Smooth muscle cell (in vitro differentiated cells): ENCODE results near the gene TPSG1. TPM values are rescaled to one million over a fixed set of nuclear protein-coding genes. Genes with fewer than 3 reads are reported as not detected.

ENCODE experiments used
- DNase-seq: peaks from one replicate; lab custom pipeline; 2025; ENCODE audit not compliant: unreplicated experiment; lab: John Stamatoyannopoulos, UW
- H2AFZ ChIP-seq: fragments of 200-600 bp; sonication (generic); 2 replicates; pipeline ENCODE4 v1.6.0; 2016; ENCODE audit warnings: antibody characterized with exemption, low read depth, mild to moderate bottlenecking
- H3F3A ChIP-seq: fragments of 200-600 bp; sonication (generic); 2 replicates; pipeline ENCODE4 v1.6.0; 2017; ENCODE audit warnings: antibody characterized with exemption, low read depth
- H3K27ac ChIP-seq: fragments of 200-600 bp; sonication (generic); 2 replicates; pipeline ENCODE4 v1.5.1; 2016; ENCODE audit warnings: low read depth, mild to moderate bottlenecking
- H3K27me3 ChIP-seq: fragments of 200-600 bp; sonication (generic); 2 replicates; pipeline ENCODE4 v1.6.1; 2016; ENCODE audit warnings: low read depth, mild to moderate bottlenecking
- H3K36me3 ChIP-seq: fragments of 200-600 bp; sonication (generic); 2 replicates; pipeline ENCODE4 v1.5.1; 2016; ENCODE audit warnings: low read depth
- H3K4me1 ChIP-seq: fragments of 200-600 bp; sonication (generic); 2 replicates; pipeline ENCODE4 v1.5.1; 2016; ENCODE audit warnings: low read depth
- H3K4me2 ChIP-seq: fragments of 200-600 bp; sonication (generic); 2 replicates; pipeline ENCODE4 v1.6.0; 2016; ENCODE audit warnings: mild to moderate bottlenecking
- H3K4me3 ChIP-seq: fragments of 200-600 bp; sonication (generic); 2 replicates; pipeline ENCODE4 v1.5.1; 2016; ENCODE audit warnings: mild to moderate bottlenecking
- H3K79me2 ChIP-seq: fragments of 200-600 bp; sonication (generic); 2 replicates; pipeline ENCODE4 v1.6.0; 2016; ENCODE audit warnings: low read depth, mild to moderate bottlenecking
- H3K9ac ChIP-seq: fragments of 200-600 bp; sonication (generic); 2 replicates; pipeline ENCODE4 v1.6.0; 2016; ENCODE audit warnings: low read depth
- H3K9me3 ChIP-seq: fragments of 200-600 bp; sonication (generic); replicated peaks from 2 replicates; pipeline ENCODE4 v1.5.1; 2016; ENCODE audit warnings: low read depth
- H4K20me1 ChIP-seq: fragments of 200-600 bp; sonication (generic); 2 replicates; pipeline ENCODE4 v1.6.0; 2016; ENCODE audit warnings: low read depth
- WGBS: methylation state at CpG from one replicate; pipeline ENCODE4 v1.1.7; 2016; ENCODE audit warnings: low lambda C conversion rate; 5-methylcytosine and 5-hydroxymethylcytosine counted together
- polyA plus RNA-seq: library from polyadenylated mRNA; unstranded; fragments of >200 nt; fragmentation: Nextera tagmentation; extraction: Ambion mirVana; gene quantifications from 2 replicates; pipeline ENCODE4 v1.2.1, GENCODE V29; 2016
- total RNA-seq: library from RNA; depleted of rRNA; stranded (reverse); fragments of >200 nt; gene quantifications from 2 replicates; pipeline ENCODE4 v1.2.3, GENCODE V29; 2014
- TF ChIP-seq, protein P1 (sequence below): fragments of 200-600 bp; sonication (generic); IDR thresholded peaks from 2 replicates; pipeline ENCODE4 v1.5.1; 2017; ENCODE audit warnings: borderline replicate concordance, mild to moderate bottlenecking, antibody characterized with exemption; ENCODE audit not compliant: insufficient read depth, poor library complexity, severe bottlenecking

The TPSG1 gene
- total and polyA plus RNA-seq, 2 experiments from 2014 or later = not detected

DNA sequence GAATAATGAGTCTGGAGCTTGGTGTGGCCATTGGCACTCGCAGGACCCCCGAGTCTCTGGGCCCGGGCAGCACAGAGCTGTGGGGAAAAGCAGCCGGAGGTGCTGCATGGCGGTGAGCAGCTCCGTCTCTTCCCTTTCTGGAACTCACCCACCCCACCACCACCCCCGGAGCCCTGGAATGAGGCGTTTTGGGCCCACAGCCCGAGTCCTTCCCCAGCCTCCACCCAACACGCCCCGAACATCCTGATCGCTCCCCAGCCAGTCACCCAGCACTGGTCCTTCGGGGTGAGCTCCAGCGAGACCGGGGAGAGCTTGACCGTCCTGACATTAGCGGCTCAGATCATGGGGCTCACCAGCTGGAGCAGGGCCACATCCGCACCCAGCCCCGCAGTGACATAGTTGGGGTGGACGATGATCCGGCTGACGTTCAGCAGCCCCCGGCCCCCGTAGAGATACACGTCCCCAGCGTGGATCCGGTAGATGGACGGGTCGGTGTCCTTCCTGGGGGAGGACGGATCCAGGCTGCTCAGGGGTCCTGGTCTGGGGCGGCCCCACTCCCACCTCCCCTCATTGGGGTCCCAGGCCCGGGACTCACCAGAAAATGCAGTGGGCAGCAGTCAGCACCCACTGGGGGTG lies 37.3 kb upstream of the TPSG1 start:
- no peak overlapping the region for H3K27ac ChIP-seq
- H3K36me3 ChIP-seq = no peaks in the 10 kb centered on the region
- H3K4me2 ChIP-seq = no peak overlapping the region
- WGBS = 95% methylated on average over 27 of the region's 32 CpGs
- TF ChIP-seq, protein P1, sequence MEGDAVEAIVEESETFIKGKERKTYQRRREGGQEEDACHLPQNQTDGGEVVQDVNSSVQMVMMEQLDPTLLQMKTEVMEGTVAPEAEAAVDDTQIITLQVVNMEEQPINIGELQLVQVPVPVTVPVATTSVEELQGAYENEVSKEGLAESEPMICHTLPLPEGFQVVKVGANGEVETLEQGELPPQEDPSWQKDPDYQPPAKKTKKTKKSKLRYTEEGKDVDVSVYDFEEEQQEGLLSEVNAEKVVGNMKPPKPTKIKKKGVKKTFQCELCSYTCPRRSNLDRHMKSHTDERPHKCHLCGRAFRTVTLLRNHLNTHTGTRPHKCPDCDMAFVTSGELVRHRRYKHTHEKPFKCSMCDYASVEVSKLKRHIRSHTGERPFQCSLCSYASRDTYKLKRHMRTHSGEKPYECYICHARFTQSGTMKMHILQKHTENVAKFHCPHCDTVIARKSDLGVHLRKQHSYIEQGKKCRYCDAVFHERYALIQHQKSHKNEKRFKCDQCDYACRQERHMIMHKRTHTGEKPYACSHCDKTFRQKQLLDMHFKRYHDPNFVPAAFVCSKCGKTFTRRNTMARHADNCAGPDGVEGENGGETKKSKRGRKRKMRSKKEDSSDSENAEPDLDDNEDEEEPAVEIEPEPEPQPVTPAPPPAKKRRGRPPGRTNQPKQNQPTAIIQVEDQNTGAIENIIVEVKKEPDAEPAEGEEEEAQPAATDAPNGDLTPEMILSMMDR = no peak
- H3K9me3 ChIP-seq = no peaks in the 10 kb centered on the region
- DNase-seq = no peak
- H2AFZ ChIP-seq = no peak overlapping the region
- H3K9ac ChIP-seq = no peak overlapping the region
- H3K79me2 ChIP-seq = no peaks in the 10 kb centered on the region
- H3K4me3 ChIP-seq = no peak overlapping the region
- no peaks in the 10 kb centered on the region for H3K4me1 ChIP-seq
- H3F3A ChIP-seq = no peaks in the 10 kb centered on the region
- peaks cover 11% of the 10 kb centered on the region for H3K27me3 ChIP-seq
- no peaks in the 10 kb centered on the region for H4K20me1 ChIP-seq

DNA sequence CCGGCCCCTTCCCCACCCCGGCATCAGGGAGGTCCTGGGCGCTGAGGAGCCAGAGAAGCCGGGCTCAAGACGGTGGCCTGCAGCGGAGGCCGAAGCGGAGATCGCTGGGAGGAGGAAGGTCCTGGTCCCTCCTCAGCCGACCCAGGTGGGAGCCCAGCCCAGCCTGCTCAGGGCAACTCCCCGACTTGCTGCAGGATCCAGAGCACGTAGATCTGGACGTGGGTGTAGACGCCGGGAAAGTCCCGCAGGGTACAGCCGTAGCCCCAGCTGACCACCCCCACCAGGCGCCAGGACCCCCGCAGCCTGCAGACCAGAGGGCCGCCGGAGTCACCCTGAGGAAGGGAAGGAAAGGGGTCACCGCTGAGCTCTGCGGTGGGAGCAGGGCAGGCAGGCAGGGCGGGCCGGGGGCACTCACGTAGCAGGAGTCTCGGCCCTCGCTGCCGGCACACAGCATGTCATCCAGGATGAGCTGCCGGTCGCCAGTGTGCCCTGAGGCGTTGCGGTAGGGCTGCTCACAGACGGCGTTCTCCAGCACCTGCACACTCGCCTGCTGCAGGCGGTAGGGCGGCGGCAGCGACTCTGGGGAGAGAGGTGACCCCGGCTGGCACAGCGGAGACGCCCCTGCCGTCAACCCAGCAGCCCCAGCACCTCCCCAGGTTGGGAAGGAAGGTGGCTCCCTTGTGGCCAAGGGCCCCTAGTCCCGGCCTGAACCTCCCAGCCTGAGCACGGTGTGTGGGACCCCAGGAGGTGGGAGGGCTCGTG lies 36.2 kb upstream of the TPSG1 start:
- no peaks in the 10 kb centered on the region for H3K79me2 ChIP-seq
- no peak overlapping the region for H3K4me3 ChIP-seq
- H3K27ac ChIP-seq = no peak overlapping the region
- no peak for DNase-seq
- H3K27me3 ChIP-seq = peaks cover 11% of the 10 kb centered on the region
- no peaks in the 10 kb centered on the region for H3F3A ChIP-seq
- no peaks in the 10 kb centered on the region for H3K9me3 ChIP-seq
- no peaks in the 10 kb centered on the region for H3K36me3 ChIP-seq
- H3K4me2 ChIP-seq = no peak overlapping the region
- H3K4me1 ChIP-seq = no peaks in the 10 kb centered on the region
- H3K9ac ChIP-seq = no peak overlapping the region
- H2AFZ ChIP-seq = no peak overlapping the region
- TF ChIP-seq, protein P1 = no peak
- 66% methylated on average over 45 of the region's 47 CpGs for WGBS
- H4K20me1 ChIP-seq = no peaks in the 10 kb centered on the region

DNA sequence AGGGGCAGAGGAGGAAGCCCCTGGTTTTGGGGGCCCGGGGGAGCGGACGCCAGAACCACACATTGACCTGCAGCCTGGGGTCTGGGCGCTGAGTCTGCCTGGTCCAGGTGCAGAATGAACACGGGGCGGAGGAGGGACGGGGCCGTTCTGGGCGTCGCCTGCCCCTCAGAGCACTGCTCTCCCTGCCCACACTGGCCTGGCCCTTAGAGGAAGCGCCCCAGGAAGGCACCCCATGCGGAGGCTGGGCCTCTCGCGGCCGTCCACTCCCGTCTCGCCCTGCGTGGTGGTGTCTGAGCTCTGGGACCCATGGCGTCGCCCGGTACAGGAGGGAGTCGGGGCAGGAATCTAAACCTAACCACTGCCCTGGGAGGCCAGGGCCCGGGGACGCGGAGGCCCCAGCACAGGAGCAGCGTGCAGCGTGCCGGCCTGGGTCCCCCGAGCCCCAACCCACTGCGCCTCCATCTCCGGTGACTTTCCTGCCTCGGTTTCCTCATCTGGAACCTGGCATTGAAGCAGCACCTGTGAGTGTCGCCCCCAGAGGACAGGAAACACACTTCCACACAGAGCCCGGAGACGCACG lies 35.1 kb upstream of the TPSG1 start:
- Histone ChIP-seq H3K9ac (no peak overlapping the region), H3K79me2 (no peaks in the 10 kb centered on the region), H2AFZ (no peak overlapping the region), H3K36me3 (no peaks in the 10 kb centered on the region), H3K4me3 (no peak overlapping the region), H3K27ac (no peak overlapping the region), H3K9me3 (no peaks in the 10 kb centered on the region), H3K27me3 (peaks cover 11% of the 10 kb centered on the region), H3K4me2 (no peak overlapping the region), H4K20me1 (no peaks in the 10 kb centered on the region), H3K4me1 (no peaks in the 10 kb centered on the region), H3F3A (no peaks in the 10 kb centered on the region)
- 92% methylated on average over 32 of the region's 36 CpGs for WGBS
- TF ChIP-seq, protein P1 = no peak
- DNase-seq = no peak
